OCI-LY1 (cell line): Measurements from ENCODE around the gene MMP24OS.

Experiments used
- H2AFZ ChIP-seq: fragments of 200-600 bp; sonication (generic), shearing (Covaris generic); 2 replicates; pipeline ENCODE4 v1.6.0; 2014; ENCODE audit warnings: antibody characterized with exemption, mild to moderate bottlenecking, low read length
- H3F3A ChIP-seq: fragments of 200-600 bp; sonication (generic), shearing (Covaris generic); 2 replicates; pipeline ENCODE4 v1.6.0; 2014; ENCODE audit warnings: mild to moderate bottlenecking, antibody characterized with exemption, low read length, moderate library complexity; ENCODE audit not compliant: insufficient read depth
- H3K27ac ChIP-seq: fragments of 200-600 bp; sonication (generic); 2 replicates; pipeline ENCODE4 v1.5.1; 2014; ENCODE audit warnings: low read length, mixed run types, mild to moderate bottlenecking, low read depth; ENCODE audit not compliant: poor library complexity, severe bottlenecking
- H3K27me3 ChIP-seq: fragments of 200-600 bp; sonication (generic); 2 replicates; pipeline ENCODE4 v1.6.0; 2014; ENCODE audit warnings: antibody characterized with exemption, mild to moderate bottlenecking, low read length, moderate library complexity; ENCODE audit not compliant: insufficient read depth
- H3K36me3 ChIP-seq: fragments of 200-600 bp; sonication (generic); 2 replicates; pipeline ENCODE4 v1.6.1; 2014; ENCODE audit warnings: mild to moderate bottlenecking, antibody characterized with exemption, low read length, moderate library complexity, mixed read lengths; ENCODE audit not compliant: insufficient read depth
- H3K4me1 ChIP-seq: fragments of 200-600 bp; sonication (generic); 2 replicates; pipeline ENCODE4 v1.5.1; 2014; ENCODE audit warnings: mild to moderate bottlenecking, low read length, moderate library complexity; ENCODE audit not compliant: insufficient read depth, severe bottlenecking
- H3K4me2 ChIP-seq: fragments of 200-600 bp; sonication (generic), shearing (Covaris generic); 2 replicates; pipeline ENCODE4 v1.6.1; 2014; ENCODE audit warnings: low read length
- H3K4me3 ChIP-seq: fragments of 200-600 bp; sonication (generic); 2 replicates; pipeline ENCODE4 v1.5.1; 2014; ENCODE audit warnings: low read length, low read depth, mild to moderate bottlenecking, mixed read lengths; ENCODE audit not compliant: poor library complexity, severe bottlenecking
- H3K79me2 ChIP-seq: fragments of 200-600 bp; shearing (Covaris generic); 2 replicates; pipeline ENCODE4 v1.6.1; 2016; ENCODE audit warnings: mixed run types, low read length, mixed read lengths; ENCODE audit not compliant: insufficient read depth
- H3K9ac ChIP-seq: fragments of 200-600 bp; sonication (generic), shearing (Covaris generic); 2 replicates; pipeline ENCODE4 v1.6.1; 2014; ENCODE audit warnings: mild to moderate bottlenecking, low read length, mixed read lengths
- H3K9me2 ChIP-seq: fragments of 200-600 bp; sonication (generic), shearing (Covaris generic); 2 replicates; pipeline ENCODE4 v1.6.1; 2014; ENCODE audit warnings: low read depth, mild to moderate bottlenecking, low read length, mixed read lengths
- H3K9me3 ChIP-seq: fragments of 200-600 bp; shearing (Covaris generic); 2 replicates; pipeline ENCODE4 v1.6.1; 2014; ENCODE audit warnings: low read length, mixed read lengths
- H4K20me1 ChIP-seq: fragments of 200-600 bp; sonication (generic), shearing (Covaris generic); 2 replicates; pipeline ENCODE4 v1.6.0; 2016; ENCODE audit warnings: mild to moderate bottlenecking, low read length; ENCODE audit not compliant: insufficient read depth
- EZH2 ChIP-seq: fragments of 200-600 bp; sonication (generic), shearing (Covaris generic); IDR thresholded peaks from 2 replicates; pipeline ENCODE4 v1.8.0; 2017; ENCODE audit warnings: borderline replicate concordance, mixed run types, mild to moderate bottlenecking, antibody characterized with exemption, low read length, moderate library complexity, mixed read lengths
- TF ChIP-seq, protein P1 (sequence below): fragments of 200-600 bp; sonication (generic), shearing (Covaris generic); IDR thresholded peaks from 2 replicates; pipeline ENCODE4 v1.5.1; 2017; ENCODE audit warnings: mild to moderate bottlenecking, antibody characterized with exemption, low read length, moderate library complexity, mixed read lengths

Gene MMP24OS

DNA sequence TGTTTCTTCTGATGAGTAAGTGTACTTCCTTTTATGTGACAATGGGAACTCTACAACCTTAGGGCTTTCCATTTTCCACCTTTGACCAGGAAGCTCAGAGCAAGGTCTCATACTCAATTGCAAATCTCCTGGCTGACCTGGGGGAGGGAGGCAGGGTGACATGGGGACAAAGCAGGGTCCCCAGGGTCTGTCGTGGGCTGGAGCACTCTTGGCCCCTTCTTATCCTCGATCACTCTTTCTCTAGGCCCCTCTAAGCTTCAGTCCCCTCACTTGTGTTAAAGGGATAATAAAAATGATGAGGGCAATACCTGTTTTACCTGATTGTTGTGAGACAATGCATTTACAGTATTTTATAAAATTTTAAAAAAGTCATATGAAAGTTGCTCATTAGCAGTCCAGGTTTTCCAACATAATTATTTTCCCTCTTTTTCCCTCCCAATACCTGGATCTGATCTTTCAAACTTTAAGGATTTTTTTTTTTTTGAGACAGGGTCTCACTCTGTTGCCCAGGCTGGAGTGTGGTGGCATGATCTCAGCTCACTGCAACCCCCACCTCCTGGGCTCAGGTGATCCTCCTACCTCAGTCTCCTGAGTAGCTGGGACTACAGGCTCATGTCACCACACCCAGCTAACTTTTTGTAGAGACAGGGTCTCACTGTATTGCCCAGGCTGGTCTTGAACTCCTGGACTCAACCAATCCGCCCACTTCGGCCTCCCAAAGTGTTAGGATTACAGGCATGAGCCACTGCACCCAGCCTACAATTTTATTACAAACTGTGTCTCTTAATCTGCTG is 22.7 kb upstream of the MMP24OS start:
- no peak for TF ChIP-seq EZH2
- TF ChIP-seq, protein P1, sequence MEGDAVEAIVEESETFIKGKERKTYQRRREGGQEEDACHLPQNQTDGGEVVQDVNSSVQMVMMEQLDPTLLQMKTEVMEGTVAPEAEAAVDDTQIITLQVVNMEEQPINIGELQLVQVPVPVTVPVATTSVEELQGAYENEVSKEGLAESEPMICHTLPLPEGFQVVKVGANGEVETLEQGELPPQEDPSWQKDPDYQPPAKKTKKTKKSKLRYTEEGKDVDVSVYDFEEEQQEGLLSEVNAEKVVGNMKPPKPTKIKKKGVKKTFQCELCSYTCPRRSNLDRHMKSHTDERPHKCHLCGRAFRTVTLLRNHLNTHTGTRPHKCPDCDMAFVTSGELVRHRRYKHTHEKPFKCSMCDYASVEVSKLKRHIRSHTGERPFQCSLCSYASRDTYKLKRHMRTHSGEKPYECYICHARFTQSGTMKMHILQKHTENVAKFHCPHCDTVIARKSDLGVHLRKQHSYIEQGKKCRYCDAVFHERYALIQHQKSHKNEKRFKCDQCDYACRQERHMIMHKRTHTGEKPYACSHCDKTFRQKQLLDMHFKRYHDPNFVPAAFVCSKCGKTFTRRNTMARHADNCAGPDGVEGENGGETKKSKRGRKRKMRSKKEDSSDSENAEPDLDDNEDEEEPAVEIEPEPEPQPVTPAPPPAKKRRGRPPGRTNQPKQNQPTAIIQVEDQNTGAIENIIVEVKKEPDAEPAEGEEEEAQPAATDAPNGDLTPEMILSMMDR = no peak
- Histone ChIP-seq H3F3A (no peaks in the 10 kb centered on the region), H4K20me1 (no peaks in the 10 kb centered on the region), H3K36me3 (peaks cover 6% of the 10 kb centered on the region; the same call in 1 of the 2 replicates), H3K27me3 (no peaks in the 10 kb centered on the region; the same call in 1 of the 2 replicates), H2AFZ (no peak overlapping the region), H3K79me2 (no peaks in the 10 kb centered on the region), H3K4me3 (no peak overlapping the region), H3K4me2 (no peak overlapping the region), H3K27ac (no peak overlapping the region), H3K9me2 (no peaks in the 10 kb centered on the region), H3K9me3 (no peaks in the 10 kb centered on the region), H3K4me1 (peaks cover 5% of the 10 kb centered on the region), H3K9ac (no peak overlapping the region)

DNA sequence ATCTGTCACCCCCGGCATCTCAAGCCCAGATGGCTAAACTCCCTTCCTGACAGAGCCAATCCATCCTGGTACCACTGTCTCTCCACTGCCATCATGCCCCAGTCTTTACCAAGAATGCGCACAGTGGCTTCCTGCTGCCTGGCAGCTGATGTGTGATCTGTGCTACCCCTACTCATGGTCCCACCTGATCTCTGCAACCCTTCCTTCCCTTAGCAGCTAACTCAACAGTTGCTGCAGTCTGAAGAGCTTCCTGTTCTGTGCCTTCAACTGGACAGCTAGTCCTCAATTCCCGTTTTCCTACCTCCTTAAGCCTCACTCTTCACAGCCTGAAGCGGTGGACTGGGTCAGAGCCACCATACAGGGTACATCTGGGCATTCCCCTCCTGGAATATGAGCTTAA is 21.9 kb upstream of the MMP24OS start:
- H3K9me2 ChIP-seq = no peaks in the 10 kb centered on the region
- peaks cover 5% of the 10 kb centered on the region for H3K4me1 ChIP-seq
- H3K27ac ChIP-seq = no peak overlapping the region
- TF ChIP-seq, protein P1 = no peak
- TF ChIP-seq EZH2 = no peak
- H3K36me3 ChIP-seq = peaks cover 6% of the 10 kb centered on the region; the same call in 1 of the 2 replicates
- H3K9me3 ChIP-seq = no peaks in the 10 kb centered on the region
- H3K9ac ChIP-seq = no peak overlapping the region
- H3K27me3 ChIP-seq = no peaks in the 10 kb centered on the region; the same call in 1 of the 2 replicates
- no peaks in the 10 kb centered on the region for H4K20me1 ChIP-seq
- H3F3A ChIP-seq = no peaks in the 10 kb centered on the region
- no peaks in the 10 kb centered on the region for H3K79me2 ChIP-seq
- H3K4me2 ChIP-seq = no peak overlapping the region
- no peak overlapping the region for H2AFZ ChIP-seq
- H3K4me3 ChIP-seq = no peak overlapping the region

DNA sequence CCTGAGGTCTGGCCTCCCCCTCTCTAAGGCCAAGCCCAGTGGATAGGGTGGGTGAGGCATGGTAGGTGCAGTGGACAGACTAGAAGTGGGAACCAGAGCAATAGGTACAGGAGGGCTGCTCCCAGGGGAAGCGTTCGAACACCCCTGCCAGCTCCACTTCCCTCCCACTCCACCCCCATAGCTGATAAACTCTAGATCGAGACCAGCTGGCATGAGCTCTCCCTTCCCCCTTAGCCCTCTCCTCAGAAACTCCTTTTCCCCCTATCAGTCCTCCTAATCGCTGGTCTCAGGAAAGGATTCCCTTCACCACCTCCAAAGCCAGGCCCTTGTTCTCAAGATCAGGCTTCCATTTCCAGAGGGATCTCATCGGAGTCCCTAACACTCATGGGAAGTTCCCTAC is 20.3 kb upstream of the MMP24OS start:
- TF ChIP-seq EZH2 = no peak
- TF ChIP-seq, protein P1 = no peak
- no peak overlapping the region for H2AFZ ChIP-seq
- no peaks in the 10 kb centered on the region for H4K20me1 ChIP-seq
- no peaks in the 10 kb centered on the region for H3K9me3 ChIP-seq
- no peaks in the 10 kb centered on the region for H3F3A ChIP-seq
- H3K27me3 ChIP-seq = no peaks in the 10 kb centered on the region; the same call in 1 of the 2 replicates
- H3K27ac ChIP-seq = no peak overlapping the region
- no peaks in the 10 kb centered on the region for H3K79me2 ChIP-seq
- H3K4me3 ChIP-seq = no peak overlapping the region
- H3K9me2 ChIP-seq = no peaks in the 10 kb centered on the region
- peaks cover 3% of the 10 kb centered on the region; the same call in 1 of the 2 replicates for H3K36me3 ChIP-seq
- no peak overlapping the region for H3K4me2 ChIP-seq
- H3K9ac ChIP-seq = no peak overlapping the region
- H3K4me1 ChIP-seq = no peaks in the 10 kb centered on the region
